Measurements from ENCODE around the gene FAM227B. TPM values are rescaled to one million over a fixed set of nuclear protein-coding genes. Genes with fewer than 3 reads are reported as not detected.

The FAM227B gene
- polyA plus RNA-seq, 1 donor (not counting 4 experiments of a cell fraction or from before 2014, with no cell fraction given) = 7.2 TPM

- H3K36me3 ChIP-seq (ENCODE audit: control insufficient read depth in 2 of 2, extremely low read depth in 1 of 2, insufficient read depth in 2 of 2, low read length in 2 of 2) = no peaks in the 10 kb centered on the region
- dilution Hi-C loops (cut with MboI; ENCODE audit: extremely low pct_ligation_motif_present, low sequenced_read_pairs) = no loop called here
Measured at GRCh38 chr15:49441356-49441755, 179.3 kb downstream of the FAM227B start.

GRCh38 chr15:49439678-49440395 is 180.8 kb downstream of the FAM227B start:
- Histone ChIP-seq H3K4me1 (ENCODE audit: control insufficient read depth, extremely low read depth, insufficient read depth, low read length) (no peaks in the 10 kb centered on the region), H4K20me1 (ENCODE audit: control insufficient read depth, extremely low read depth, insufficient read depth, low read length) (no peaks in the 10 kb centered on the region), H3K36me3 (ENCODE audit: control insufficient read depth in 2 of 2, extremely low read depth in 1 of 2, insufficient read depth in 2 of 2, low read length in 2 of 2) (no peaks in the 10 kb centered on the region), H3K4me3 (ENCODE audit: control insufficient read depth in 2 of 3, extremely low read depth in 1 of 3, insufficient read depth in 2 of 3, low read depth in 1 of 3, low read length in 3 of 3) (no peak overlapping the region), H3K9me3 (ENCODE audit: control insufficient read depth, low read depth, low read length) (no peaks in the 10 kb centered on the region), H3K4me2 (ENCODE audit: control insufficient read depth, extremely low read depth, insufficient read depth, low read depth, low read length) (no peak overlapping the region), H3K9ac (ENCODE audit: control insufficient read depth, extremely low read depth, insufficient read depth, low read length) (no peak overlapping the region), H3K27ac (ENCODE audit: control insufficient read depth, insufficient read depth, low read length) (no peak overlapping the region), H3K9me1 (ENCODE audit: control insufficient read depth, extremely low read depth, insufficient read depth, low read length) (no peaks in the 10 kb centered on the region), H3K79me2 (ENCODE audit: control insufficient read depth, insufficient read depth, low read length) (no peaks in the 10 kb centered on the region), H3K27me3 (ENCODE audit: control insufficient read depth, extremely low read depth, insufficient read depth, low read length) (no peaks in the 10 kb centered on the region), H2AFZ (ENCODE audit: control insufficient read depth, low read length) (no peak overlapping the region)
- FAIRE-seq (no peak), DNase-seq (ENCODE audit: low read depth, low spot score) (no peak)
- dilution Hi-C loops (cut with MboI; ENCODE audit: extremely low pct_ligation_motif_present, low sequenced_read_pairs) = no loop called here
- TF ChIP-seq CTCF (optimal IDR thresholded peaks at IDR 0.05 in 1 of 3, IDR thresholded peaks at IDR 0.05 in 1 of 3, conservative IDR thresholded peaks at IDR 0.05 in 1 of 3; ENCODE audit: extremely low read depth in 1 of 3, insufficient read depth in 2 of 3, low read length in 3 of 3) (no peak), EZH2 (IDR thresholded peaks at IDR 0.05; ENCODE audit: low read length) (no peak)

More at GRCh38 chr15:49441356-49441755, 179.3 kb downstream of the FAM227B start:
- Histone ChIP-seq H3K79me2 (ENCODE audit: control insufficient read depth, insufficient read depth, low read length) (no peaks in the 10 kb centered on the region), H3K9ac (ENCODE audit: control insufficient read depth, extremely low read depth, insufficient read depth, low read length) (no peak overlapping the region), H3K4me2 (ENCODE audit: control insufficient read depth, extremely low read depth, insufficient read depth, low read depth, low read length) (no peak overlapping the region), H3K27ac (ENCODE audit: control insufficient read depth, insufficient read depth, low read length) (no peak overlapping the region), H2AFZ (ENCODE audit: control insufficient read depth, low read length) (no peak overlapping the region), H3K27me3 (ENCODE audit: control insufficient read depth, extremely low read depth, insufficient read depth, low read length) (no peaks in the 10 kb centered on the region), H3K4me3 (ENCODE audit: control insufficient read depth in 2 of 3, extremely low read depth in 1 of 3, insufficient read depth in 2 of 3, low read depth in 1 of 3, low read length in 3 of 3) (no peak overlapping the region), H3K4me1 (ENCODE audit: control insufficient read depth, extremely low read depth, insufficient read depth, low read length) (no peaks in the 10 kb centered on the region), H4K20me1 (ENCODE audit: control insufficient read depth, extremely low read depth, insufficient read depth, low read length) (no peaks in the 10 kb centered on the region), H3K9me3 (ENCODE audit: control insufficient read depth, low read depth, low read length) (no peaks in the 10 kb centered on the region), H3K9me1 (ENCODE audit: control insufficient read depth, extremely low read depth, insufficient read depth, low read length) (no peaks in the 10 kb centered on the region)
- FAIRE-seq (no peak), DNase-seq (ENCODE audit: low read depth, low spot score) (no peak)
- no peak for TF ChIP-seq EZH2 (IDR thresholded peaks at IDR 0.05; ENCODE audit: low read length)
- no peak for TF ChIP-seq CTCF (optimal IDR thresholded peaks at IDR 0.05 in 1 of 3, IDR thresholded peaks at IDR 0.05 in 1 of 3, conservative IDR thresholded peaks at IDR 0.05 in 1 of 3; ENCODE audit: extremely low read depth in 1 of 3, insufficient read depth in 2 of 3, low read length in 3 of 3)
